Measurements from ENCODE around the gene TERB1.
A peak's percentile ranks its signal among the peaks of the same experiment; 100 is the strongest.

Gene TERB1

DNA sequence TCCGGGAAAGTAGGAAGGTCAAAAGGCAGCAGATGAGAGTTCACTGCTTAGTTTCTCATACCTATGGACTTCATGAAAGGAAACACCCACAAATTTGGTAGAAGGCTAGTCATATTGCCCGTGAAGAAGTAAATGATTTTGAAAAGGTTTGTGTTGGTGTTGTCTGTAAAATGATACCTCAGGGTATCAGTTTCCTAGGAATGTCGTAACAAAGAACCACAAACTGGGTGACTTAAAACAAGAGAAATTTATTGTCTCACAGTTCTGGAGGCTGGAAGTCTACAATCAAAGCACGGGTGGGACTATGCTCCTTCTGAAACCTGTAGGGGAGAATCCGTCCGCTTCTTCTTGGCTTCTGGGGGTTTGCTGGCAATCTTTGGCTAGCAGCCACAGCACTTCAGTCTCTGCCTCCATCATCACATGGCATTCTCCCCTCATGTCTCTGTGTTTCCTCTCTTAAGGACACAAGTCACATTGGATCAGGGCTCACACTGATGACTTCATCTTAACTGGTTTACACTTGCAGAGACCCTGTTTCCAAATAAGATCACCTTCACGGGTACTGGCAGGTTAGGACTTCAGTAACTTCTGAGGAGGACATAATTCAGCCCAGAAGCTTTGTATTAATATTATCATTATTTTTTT, 31.4 kb upstream of the TERB1 start (continued):
- TF ChIP-seq, protein P1, sequence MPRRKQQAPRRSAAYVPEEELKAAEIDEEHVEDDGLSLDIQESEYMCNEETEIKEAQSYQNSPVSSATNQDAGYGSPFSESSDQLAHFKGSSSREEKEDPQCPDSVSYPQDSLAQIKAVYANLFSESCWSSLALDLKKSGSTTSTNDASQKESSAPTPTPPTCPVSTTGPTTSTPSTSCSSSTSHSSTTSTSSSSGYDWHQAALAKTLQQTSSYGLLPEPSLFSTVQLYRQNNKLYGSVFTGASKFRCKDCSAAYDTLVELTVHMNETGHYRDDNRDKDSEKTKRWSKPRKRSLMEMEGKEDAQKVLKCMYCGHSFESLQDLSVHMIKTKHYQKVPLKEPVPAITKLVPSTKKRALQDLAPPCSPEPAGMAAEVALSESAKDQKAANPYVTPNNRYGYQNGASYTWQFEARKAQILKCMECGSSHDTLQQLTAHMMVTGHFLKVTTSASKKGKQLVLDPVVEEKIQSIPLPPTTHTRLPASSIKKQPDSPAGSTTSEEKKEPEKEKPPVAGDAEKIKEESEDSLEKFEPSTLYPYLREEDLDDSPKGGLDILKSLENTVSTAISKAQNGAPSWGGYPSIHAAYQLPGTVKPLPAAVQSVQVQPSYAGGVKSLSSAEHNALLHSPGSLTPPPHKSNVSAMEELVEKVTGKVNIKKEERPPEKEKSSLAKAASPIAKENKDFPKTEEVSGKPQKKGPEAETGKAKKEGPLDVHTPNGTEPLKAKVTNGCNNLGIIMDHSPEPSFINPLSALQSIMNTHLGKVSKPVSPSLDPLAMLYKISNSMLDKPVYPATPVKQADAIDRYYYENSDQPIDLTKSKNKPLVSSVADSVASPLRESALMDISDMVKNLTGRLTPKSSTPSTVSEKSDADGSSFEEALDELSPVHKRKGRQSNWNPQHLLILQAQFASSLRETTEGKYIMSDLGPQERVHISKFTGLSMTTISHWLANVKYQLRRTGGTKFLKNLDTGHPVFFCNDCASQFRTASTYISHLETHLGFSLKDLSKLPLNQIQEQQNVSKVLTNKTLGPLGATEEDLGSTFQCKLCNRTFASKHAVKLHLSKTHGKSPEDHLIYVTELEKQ (tag by site-specific recombination; IDR thresholded peaks at IDR 0.05; ENCODE audit: borderline replicate concordance) = no peak
- TF ChIP-seq ZNF664 (tag by site-specific recombination; IDR thresholded peaks at IDR 0.05) (no peak), ZNF76 (tag by site-specific recombination; IDR thresholded peaks at IDR 0.05; ENCODE audit: borderline replicate concordance, low read depth) (0 out of 2 replicates have a peak, but pooled peaks have one; percentile 24), SP7 (tag by site-specific recombination; IDR thresholded peaks at IDR 0.05) (peak; percentile 54), ZBTB48 (tag by site-specific recombination; IDR thresholded peaks at IDR 0.05) (no peak), ZNF169 (tag by site-specific recombination; IDR thresholded peaks at IDR 0.05) (no peak), KLF16 (tag by site-specific recombination; IDR thresholded peaks at IDR 0.05) (no peak), ZSCAN16 (tag by site-specific recombination; IDR thresholded peaks at IDR 0.05) (no peak), ZNF121 (tag by site-specific recombination; IDR thresholded peaks at IDR 0.05) (no peak), ZNF335 (tag by site-specific recombination; conservative IDR thresholded peaks at IDR 0.05) (peak; percentile 93), ZNF658 (tag by site-specific recombination; IDR thresholded peaks at IDR 0.05) (no peak)
- TF ChIP-seq, protein P2, sequence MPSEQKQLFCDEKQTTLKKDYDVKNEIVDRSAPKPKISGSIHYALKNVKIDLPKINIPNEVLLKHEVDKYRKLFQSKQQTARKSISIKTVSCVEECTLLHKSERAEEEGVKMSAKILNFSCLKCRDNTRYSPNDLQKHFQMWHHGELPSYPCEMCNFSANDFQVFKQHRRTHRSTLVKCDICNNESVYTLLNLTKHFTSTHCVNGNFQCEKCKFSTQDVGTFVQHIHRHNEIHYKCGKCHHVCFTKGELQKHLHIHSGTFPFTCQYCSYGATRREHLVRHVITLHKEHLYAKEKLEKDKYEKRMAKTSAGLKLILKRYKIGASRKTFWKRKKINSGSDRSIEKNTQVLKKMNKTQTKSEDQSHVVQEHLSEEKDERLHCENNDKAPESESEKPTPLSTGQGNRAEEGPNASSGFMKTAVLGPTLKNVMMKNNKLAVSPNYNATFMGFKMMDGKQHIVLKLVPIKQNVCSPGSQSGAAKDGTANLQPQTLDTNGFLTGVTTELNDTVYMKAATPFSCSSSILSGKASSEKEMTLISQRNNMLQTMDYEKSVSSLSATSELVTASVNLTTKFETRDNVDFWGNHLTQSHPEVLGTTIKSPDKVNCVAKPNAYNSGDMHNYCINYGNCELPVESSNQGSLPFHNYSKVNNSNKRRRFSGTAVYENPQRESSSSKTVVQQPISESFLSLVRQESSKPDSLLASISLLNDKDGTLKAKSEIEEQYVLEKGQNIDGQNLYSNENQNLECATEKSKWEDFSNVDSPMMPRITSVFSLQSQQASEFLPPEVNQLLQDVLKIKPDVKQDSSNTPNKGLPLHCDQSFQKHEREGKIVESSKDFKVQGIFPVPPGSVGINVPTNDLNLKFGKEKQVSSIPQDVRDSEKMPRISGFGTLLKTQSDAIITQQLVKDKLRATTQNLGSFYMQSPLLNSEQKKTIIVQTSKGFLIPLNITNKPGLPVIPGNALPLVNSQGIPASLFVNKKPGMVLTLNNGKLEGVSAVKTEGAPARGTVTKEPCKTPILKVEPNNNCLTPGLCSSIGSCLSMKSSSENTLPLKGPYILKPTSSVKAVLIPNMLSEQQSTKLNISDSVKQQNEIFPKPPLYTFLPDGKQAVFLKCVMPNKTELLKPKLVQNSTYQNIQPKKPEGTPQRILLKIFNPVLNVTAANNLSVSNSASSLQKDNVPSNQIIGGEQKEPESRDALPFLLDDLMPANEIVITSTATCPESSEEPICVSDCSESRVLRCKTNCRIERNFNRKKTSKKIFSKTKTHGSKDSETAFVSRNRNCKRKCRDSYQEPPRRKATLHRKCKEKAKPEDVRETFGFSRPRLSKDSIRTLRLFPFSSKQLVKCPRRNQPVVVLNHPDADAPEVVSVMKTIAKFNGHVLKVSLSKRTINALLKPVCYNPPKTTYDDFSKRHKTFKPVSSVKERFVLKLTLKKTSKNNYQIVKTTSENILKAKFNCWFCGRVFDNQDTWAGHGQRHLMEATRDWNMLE (tag by site-specific recombination; conservative IDR thresholded peaks at IDR 0.05; ENCODE audit: low read depth) = 0 out of 2 replicates have a peak, but pooled peaks have one; percentile 25
- TF ChIP-seq, protein P3, sequence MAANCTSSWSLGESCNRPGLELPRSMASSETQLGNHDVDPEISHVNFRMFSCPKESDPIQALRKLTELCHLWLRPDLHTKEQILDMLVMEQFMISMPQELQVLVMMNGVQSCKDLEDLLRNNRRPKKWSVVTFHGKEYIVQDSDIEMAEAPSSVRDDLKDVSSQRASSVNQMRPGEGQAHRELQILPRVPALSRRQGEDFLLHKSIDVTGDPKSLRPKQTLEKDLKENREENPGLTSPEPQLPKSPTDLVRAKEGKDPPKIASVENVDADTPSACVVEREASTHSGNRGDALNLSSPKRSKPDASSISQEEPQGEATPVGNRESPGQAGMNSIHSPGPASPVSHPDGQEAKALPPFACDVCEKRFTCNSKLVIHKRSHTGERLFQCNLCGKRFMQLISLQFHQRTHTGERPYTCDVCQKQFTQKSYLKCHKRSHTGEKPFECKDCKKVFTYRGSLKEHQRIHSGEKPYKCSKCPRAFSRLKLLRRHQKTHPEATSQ (tag by site-specific recombination; IDR thresholded peaks at IDR 0.05) = no peak
- TF ChIP-seq, protein P4, sequence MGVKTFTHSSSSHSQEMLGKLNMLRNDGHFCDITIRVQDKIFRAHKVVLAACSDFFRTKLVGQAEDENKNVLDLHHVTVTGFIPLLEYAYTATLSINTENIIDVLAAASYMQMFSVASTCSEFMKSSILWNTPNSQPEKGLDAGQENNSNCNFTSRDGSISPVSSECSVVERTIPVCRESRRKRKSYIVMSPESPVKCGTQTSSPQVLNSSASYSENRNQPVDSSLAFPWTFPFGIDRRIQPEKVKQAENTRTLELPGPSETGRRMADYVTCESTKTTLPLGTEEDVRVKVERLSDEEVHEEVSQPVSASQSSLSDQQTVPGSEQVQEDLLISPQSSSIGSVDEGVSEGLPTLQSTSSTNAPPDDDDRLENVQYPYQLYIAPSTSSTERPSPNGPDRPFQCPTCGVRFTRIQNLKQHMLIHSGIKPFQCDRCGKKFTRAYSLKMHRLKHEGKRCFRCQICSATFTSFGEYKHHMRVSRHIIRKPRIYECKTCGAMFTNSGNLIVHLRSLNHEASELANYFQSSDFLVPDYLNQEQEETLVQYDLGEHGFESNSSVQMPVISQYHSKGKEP (tag by site-specific recombination; IDR thresholded peaks at IDR 0.05) = no peak
- TF ChIP-seq, protein P5, sequence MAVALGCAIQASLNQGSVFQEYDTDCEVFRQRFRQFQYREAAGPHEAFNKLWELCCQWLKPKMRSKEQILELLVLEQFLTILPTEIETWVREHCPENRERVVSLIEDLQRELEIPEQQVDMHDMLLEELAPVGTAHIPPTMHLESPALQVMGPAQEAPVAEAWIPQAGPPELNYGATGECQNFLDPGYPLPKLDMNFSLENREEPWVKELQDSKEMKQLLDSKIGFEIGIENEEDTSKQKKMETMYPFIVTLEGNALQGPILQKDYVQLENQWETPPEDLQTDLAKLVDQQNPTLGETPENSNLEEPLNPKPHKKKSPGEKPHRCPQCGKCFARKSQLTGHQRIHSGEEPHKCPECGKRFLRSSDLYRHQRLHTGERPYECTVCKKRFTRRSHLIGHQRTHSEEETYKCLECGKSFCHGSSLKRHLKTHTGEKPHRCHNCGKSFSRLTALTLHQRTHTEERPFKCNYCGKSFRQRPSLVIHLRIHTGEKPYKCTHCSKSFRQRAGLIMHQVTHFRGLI (tag by site-specific recombination; IDR thresholded peaks at IDR 0.05) = no peak
- TF ChIP-seq, protein P6, sequence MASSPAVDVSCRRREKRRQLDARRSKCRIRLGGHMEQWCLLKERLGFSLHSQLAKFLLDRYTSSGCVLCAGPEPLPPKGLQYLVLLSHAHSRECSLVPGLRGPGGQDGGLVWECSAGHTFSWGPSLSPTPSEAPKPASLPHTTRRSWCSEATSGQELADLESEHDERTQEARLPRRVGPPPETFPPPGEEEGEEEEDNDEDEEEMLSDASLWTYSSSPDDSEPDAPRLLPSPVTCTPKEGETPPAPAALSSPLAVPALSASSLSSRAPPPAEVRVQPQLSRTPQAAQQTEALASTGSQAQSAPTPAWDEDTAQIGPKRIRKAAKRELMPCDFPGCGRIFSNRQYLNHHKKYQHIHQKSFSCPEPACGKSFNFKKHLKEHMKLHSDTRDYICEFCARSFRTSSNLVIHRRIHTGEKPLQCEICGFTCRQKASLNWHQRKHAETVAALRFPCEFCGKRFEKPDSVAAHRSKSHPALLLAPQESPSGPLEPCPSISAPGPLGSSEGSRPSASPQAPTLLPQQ (tag by site-specific recombination; IDR thresholded peaks at IDR 0.05) = peak; percentile 95
- TF ChIP-seq, protein P7, sequence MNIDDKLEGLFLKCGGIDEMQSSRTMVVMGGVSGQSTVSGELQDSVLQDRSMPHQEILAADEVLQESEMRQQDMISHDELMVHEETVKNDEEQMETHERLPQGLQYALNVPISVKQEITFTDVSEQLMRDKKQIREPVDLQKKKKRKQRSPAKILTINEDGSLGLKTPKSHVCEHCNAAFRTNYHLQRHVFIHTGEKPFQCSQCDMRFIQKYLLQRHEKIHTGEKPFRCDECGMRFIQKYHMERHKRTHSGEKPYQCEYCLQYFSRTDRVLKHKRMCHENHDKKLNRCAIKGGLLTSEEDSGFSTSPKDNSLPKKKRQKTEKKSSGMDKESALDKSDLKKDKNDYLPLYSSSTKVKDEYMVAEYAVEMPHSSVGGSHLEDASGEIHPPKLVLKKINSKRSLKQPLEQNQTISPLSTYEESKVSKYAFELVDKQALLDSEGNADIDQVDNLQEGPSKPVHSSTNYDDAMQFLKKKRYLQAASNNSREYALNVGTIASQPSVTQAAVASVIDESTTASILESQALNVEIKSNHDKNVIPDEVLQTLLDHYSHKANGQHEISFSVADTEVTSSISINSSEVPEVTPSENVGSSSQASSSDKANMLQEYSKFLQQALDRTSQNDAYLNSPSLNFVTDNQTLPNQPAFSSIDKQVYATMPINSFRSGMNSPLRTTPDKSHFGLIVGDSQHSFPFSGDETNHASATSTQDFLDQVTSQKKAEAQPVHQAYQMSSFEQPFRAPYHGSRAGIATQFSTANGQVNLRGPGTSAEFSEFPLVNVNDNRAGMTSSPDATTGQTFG (tag by site-specific recombination; IDR thresholded peaks at IDR 0.05; ENCODE audit: borderline replicate concordance) = no peak
- TF ChIP-seq, protein P8, sequence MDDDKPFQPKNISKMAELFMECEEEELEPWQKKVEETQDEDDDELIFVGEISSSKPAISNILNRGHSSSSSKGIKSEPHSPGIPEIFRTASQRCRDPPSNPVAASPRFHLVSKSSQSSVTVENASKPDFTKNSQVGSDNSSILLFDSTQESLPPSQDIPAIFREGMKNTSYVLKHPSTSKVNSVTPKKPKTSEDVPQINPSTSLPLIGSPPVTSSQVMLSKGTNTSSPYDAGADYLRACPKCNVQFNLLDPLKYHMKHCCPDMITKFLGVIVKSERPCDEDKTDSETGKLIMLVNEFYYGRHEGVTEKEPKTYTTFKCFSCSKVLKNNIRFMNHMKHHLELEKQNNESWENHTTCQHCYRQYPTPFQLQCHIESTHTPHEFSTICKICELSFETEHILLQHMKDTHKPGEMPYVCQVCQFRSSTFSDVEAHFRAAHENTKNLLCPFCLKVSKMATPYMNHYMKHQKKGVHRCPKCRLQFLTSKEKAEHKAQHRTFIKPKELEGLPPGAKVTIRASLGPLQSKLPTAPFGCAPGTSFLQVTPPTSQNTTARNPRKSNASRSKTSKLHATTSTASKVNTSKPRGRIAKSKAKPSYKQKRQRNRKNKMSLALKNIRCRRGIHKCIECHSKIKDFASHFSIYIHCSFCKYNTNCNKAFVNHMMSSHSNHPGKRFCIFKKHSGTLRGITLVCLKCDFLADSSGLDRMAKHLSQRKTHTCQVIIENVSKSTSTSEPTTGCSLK (tag by site-specific recombination; IDR thresholded peaks at IDR 0.05) = no peak

All from HEK293 (cell line).